NCI-H1694 treated with DMSO at 0.1 percent for 48 hours (cell line): ENCODE measurements around the gene STC2.

ENCODE experiments used
- DNase-seq: peaks from one replicate; lab custom pipeline; 2025; lab: John Stamatoyannopoulos, UW

The STC2 gene

DNA sequence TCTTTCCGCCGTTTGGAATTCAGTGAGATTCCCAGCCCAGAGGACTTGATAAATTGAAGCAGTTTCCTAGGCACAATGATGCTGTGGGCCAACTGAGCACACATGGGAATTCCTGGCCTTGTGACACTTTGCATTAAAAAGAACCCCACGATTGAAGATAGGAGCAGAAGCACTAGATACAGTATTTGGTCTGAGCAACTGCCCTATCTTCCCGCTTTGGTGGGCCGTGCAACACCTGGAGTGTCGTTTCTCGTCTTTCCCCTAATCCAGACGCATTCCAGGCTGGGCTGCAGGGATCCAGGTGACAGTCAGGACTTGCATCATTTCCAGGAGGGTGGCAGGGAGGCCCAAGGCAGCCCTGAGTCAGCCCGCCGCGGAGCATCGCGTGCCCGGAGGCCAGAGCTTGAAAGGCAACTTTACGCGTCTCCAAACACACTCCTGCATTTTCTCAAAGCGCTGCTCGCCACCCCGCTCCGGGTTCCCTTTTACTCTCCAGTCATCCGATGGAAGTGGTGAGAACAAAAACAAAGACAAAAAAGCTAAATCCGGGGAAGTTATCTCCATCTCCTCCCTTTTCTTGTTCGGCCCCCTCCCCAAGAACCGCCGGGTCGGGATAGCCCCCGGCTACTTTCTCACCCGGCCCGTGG lies 753 bp upstream of the STC2 start:
- no peak for DNase-seq

GRCh38 chr5:173327084-173327947 lies 898 bp downstream of the STC2 start:
- DNase-seq, result no peak

DNA sequence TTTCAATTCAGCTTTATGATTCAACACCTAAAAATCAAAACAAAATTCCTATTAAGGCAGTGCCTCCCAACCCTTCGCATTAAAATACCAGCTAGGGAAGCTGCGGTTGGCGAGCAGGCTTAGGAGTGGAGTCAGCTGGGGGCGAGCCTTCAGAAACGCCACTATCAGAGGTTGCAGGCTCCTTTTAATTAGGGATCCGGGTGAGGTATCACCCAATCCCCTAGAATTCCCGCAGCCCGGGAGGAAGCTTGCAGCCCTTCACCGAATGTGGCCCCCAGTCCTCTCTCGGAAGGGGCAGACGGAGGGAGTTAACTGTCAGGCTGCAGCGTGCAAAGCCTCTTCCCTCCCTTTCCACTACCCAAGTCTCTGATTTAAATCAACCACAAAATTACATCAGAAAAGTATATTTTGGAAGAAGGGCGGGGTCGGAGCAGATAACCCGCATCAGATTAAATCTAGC lies 1.7 kb downstream of the STC2 start:
- DNase-seq, result peak; percentile 25

- peak; percentile 20 for DNase-seq
These were observed 3.0 kb downstream of the STC2 start for GRCh38 chr5:173325091-173325698.

DNA sequence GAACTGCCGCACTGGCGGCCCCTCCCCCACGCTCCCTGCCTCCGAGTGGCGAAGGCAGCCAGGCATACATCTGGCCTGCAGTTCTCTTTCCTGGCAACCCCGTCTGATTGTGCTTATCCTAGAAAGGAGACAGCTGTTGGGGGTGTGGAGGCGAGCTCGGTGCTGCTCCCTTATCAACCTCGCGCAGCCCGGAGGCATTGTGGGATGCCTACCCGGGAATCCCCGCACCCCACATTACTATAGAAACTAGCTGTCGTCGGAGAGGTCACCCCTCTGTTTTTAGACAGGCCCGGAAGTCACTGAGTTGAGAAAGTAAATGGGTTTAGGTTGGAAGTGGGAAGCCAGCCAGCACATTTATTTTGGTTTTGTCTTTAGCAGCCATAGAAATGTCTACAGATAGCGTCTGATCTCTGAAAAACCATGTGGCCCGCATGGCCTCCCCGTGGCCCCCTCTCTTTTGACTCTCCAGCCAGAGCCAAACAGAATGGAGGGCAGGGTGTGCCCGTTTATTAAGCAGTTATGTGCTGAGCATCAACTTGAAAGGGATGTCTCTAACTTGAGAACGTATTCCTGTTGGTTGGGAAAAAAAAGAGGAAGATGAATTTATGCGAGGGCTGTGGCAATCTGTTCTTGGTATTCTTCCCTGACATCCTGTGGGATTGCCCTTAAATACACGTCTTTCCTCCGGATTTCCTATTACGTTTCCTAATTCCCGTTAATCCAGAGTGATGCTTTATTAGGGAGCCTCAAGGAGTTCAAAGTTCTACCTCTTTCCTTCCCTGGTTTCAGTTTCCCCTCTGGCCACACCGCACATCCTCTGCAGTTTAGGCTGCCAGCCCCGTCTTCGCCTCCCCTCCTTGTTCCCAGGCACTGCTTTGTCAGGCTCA lies 3.9 kb downstream of the STC2 start:
- peak; percentile 90 for DNase-seq

DNA sequence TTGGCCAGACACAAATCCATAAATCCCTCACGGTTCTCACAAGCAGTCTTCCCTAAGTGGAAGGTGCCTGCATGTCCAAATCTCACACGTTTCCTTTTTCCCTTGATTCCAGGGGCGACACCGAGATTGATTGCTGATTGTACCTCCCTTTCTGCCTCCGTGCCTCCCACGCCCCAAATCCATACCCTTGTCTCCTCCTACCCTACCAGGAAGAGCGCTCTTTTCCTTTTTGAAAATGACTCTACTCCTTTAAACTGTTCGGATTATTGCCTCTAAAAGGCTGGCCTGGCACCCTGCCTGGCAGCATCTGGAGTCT lies 4.5 kb downstream of the STC2 start:
- no peak for DNase-seq

- DNase-seq, result no peak
These were observed 5.0 kb downstream of the STC2 start for GRCh38 chr5:173323106-173323798.

GRCh38 chr5:173321886-173322285 lies 6.3 kb downstream of the STC2 start:
- DNase-seq, result no peak

DNA sequence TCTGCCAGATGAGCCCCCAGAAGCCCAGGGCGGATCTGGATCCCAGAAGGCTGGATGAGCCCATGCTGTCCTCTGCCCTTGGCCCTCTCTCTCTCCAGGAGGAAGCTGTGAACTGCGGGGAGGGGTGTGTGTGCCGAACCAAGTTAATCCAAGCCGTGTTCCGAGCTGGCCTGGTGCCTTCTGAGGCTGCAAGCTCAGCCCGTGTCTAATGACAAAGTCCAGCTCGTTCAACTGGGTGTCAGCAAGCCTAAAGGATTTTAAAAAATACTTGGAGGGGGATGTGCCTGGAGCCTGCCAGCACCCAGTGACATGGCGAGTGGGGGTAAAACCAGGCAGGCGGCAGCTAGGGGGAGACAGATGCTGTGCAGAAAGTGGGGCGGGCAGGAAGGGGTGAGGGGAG lies 8.0 kb downstream of the STC2 start:
- no peak for DNase-seq

- no peak for DNase-seq
These were observed 8.6 kb downstream of the STC2 start for GRCh38 chr5:173319646-173320045.

DNA sequence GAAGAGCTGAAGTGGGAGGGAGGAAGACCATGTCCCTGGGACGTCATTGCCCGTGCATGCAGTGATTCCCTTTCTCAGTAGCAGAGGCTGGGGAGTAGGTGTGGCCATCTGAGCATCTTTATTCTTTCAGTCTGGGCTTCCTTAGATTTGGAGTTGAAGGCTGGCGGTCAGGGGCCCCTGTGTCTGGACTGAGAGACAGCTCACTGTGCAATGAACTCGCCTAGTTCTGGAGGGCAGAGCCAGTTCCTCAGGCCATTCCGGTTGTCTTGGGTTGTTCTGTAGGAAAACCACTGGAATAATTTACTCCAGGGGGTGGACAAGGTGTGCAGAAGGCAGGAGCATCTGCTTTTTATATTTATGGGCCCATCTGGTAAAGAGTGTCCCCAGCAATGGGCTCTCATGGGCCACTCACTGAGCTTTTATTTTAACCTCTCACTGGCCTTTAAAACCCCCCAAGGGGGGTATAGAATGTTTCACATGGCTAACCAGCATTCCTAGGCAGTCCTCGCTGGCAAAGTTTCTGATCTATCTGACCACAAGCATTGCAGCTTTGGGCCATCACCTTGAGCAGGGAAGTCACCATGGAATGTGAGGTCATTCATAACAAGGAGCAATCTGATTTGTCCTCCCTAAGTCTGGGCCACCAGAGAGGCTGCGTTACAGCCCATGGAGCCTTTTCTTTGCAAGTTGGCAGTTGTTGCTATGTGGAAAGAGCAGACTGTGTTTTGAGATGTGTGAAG lies 9.2 kb downstream of the STC2 start:
- no peak for DNase-seq

- no peak for DNase-seq
These were observed 9.9 kb downstream of the STC2 start for GRCh38 chr5:173318330-173318729.

DNA sequence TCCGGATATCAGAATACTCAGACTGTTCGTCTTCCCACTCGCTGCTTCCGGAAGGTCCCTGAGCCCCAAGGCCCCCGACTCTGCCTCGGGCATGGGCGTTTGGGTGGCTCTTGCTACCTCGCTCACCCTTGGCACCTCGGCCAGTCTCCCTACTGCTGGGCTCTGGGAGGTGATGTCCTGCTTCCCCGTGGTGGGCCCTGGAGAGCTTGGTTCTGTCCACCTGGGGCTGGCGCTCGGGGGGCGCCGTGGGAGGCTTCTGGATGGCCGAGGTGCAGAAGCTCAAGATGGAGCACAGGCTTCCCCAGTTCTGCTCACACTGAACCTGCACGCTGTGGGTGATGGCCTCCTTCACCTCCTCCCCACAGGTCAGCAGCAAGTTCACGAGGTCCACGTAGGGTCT lies 10.4 kb downstream of the STC2 start:
- DNase-seq, result no peak

DNA sequence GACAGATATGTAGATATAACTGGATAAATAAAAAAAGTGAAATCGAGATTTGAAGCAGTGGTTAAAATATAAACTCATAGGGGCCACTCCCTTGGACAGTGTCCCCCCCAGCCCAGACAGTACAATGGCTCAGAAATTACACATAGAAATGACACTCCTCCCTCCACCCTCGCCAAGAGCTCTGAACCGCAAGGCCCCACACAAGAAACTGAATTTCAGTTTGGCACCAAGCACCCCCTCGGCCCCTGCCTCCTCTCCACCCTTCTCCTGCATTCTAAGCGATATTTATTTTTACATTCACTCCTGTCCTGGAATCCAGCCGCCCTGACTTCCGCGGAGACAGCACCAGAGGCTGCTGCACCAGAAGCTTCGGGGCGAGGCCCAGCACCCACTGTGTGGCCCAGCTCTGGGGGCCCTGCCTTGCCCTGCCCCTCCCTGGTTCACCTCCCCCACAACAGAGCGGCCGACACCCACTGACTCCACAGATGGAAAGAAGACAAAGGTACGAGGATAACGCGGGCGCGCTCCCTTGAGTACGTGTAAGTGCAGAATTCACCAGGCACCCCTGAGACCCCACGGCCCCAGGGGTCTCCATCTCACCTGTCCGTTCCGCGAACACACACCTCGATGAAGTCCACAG lies 11.0 kb downstream of the STC2 start:
- DNase-seq, result no peak

- DNase-seq, result no peak
These were observed 11.7 kb downstream of the STC2 start for GRCh38 chr5:173316339-173317020.

DNA sequence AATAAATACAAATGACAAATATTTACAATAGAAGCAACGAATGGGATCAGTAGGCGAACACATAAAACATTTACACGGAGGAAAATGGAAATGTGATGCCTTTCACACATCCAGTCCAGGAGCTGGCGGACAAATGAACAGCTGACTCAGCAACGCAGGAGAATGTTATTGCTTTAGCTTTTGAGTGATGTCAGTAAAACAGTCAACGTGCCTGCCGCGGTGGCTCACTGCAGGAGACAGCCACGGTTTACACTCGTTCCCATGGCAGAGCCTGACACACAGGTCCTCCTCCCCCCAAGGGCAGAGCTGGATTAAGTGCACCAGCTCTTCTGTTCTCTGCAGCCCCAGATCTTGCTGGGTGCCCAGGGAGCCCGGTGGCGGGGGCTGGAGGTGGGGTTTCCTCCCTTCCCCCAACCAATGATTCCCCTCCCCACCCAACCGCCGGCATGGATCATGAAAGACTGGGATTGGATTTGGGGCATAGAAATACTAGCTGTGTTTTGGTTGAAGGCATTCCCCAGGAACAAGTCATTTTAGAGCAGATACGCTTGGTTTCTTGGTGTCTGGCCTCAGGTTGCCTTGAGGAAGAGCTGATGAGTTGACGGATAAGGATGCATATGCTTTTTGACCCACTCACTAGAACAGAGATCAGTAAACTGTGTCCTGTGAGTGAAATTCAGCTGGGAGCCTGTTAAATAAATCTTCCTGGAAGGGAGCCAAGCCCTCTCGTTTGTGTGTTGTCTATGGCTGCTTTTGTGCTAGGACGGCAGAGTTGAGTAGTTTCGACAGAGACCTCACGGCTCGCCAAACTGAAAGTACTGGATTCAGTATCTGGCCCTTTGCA lies 12.5 kb downstream of the STC2 start:
- DNase-seq, result peak; percentile 4

DNA sequence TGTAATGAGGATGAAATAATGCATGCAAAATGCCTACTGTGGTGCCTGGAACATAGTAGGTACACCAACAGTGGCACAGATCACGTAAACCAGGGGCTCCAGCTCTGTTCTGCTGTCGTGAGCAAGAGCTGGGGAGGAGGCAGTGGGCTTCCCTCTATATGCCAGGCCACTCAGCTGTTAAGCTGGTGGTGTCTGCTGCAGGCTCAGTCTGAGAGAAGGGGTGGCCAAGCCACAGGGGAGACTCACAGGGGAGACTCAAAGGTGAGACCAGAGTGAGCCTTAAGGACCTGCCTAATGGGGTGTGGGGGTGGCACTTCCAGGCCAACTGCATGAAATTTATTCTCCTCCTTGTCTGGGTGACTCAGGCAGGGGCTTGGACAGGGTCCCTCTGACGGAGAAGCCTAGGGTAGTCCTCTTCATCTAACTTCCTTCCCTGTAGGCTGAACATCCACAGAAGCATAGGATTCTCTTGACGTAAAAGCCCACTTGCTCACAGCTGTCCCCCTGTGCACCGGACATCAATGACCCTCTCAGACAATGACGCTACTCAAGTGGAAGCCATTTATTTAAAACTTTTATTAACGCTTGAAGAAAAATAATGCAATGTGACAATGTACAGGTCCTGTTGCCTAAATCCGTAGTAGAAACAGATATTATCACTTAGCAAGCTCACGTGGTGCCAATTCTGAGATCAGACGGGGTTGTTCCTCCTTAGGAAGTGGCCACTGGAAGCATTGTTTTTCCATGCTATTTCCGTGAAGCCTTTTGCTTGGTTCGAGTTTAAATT lies 13.9 kb downstream of the STC2 start:
- DNase-seq, result no peak

- no peak for DNase-seq
These were observed 14.8 kb downstream of the STC2 start for GRCh38 chr5:173313351-173313801.
